GOT3 (cell line): Measurements from ENCODE around the gene BPIFB2.
"Not testable (repeated sequence)": the region's sequence is repeated elsewhere in the genome, so short reads cannot be mapped to it uniquely, and the experiment has no call there.

Source experiments
- DNase-seq: peaks from one replicate; lab custom pipeline; 2025; ENCODE audit warnings: mixed read lengths; lab: John Stamatoyannopoulos, UW

The BPIFB2 gene

DNA sequence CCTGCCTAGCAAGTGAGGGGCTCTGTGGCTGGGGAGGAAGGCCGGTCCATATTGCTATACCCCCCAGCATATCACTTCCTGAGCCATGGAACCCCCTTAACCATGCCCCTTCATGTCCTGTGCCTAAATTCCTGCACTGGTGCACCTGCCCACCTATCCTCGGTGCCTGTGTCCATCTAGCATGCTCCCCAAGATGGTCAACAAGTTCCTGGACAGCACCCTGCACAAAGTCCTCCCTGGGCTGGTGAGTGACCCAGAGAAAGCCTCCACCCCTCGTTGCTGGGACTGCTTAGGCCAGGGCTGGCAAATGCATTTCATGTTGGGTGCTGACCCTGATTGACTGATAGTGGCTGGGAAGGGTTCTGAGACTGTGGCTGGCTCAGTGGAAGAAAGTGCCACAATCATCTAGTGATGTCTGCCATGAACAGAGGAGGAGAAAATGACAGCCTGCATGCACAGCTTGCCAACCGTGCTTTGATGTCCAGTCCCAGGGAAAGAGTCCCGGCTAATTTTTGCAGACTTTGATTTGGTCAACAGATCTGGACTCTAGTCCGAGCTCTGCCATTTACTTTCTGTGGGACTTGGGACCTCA, 27.5 kb downstream of the BPIFB2 start:
- DNase-seq: no peak

DNA sequence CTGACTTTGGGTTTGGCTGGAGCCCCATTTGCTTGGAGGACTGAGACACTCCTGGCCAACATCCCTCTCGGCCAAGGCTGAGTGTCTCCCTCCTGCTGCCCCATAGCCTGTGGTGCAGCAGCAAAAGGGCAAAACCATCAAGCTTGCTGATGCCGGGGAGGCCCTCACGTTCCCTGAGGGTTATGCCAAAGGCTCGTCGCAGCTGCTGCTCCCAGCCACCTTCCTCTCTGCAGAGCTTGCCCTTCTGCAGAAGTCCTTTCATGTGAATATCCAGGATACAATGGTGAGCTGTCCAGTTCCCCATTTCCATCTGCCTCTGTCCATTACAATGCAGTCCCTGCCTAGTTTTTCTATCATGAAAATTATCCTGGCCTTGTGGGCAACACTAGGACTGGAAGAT, 30.0 kb downstream of the BPIFB2 start:
- DNase-seq: no peak

DNA sequence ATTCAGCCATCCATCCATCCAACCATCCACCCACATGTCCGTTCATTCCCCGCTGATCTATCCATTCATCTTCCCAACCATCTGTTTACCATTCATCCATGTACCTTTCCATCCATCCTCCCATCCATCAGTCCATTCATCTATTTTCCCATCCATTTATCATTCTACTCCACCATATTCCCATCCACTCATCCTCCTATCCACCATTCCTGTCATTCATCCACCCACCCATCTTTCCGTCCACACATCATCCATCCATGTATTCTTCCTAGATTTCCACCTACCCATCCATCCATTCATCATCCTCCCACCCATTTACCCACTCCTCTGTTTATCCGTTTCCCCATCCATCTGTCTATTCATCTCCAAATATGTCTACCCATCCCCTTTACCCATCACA, 30.7 kb downstream of the BPIFB2 start:
- no peak for DNase-seq

DNA sequence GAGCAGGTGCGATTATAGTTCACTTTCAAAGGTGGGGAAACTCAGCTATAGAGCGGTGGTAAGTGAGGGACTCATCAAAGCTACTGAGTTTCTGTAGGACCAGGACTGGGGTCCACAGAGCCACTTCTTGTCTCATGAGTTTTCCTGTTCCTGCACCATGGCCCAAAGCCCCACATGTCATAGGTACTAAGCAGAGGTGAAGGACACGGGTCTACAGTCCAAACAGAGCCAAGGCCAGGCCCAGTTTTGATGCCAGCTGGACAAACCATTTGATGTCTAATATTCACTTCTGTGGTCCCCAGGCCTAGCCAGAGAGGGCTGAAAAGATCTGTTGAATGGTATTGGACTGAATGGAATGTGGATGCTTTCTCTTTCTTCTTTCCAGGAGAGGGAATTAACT, 34.9 kb downstream of the BPIFB2 start:
- DNase-seq: no peak

DNA sequence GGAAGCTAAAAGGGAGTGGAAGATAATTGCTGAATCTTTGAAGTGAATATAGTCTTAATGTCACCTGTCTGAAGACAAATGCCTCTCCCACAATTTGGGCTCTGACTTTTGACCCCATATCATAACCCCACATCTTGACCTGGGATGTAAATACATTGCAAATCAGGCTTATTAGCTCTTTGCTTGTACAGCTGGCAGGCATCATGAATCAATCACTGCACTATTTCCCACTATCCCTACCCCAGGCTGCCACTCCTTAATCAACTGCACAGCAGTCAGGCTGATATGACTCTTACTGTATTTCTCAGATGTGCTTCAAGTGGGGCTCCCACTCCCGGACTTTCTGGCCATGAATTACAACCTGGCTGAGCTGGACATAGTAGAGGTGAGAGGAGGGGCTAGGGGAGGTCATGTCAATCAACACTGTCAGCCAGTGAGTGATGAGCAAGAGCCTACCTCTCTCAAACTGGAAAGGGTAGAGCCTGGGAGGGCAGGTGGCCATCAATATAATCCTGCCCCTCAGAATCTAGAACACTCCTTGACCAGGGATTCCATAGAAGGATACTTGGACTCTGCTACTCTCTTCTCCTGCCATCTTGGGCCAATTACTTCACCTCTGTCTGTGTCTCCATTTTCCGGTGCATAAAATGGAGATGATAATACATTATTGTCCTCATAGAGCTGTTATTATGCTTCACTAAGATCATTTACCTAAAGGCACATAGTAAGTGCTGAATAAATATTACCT, 35.7 kb downstream of the BPIFB2 start:
- no peak for DNase-seq

- DNase-seq: no peak
Observed at GRCh38 chr20:33043731-33044181, 36.3 kb downstream of the BPIFB2 start.

- DNase-seq: not testable (repeated sequence)
Observed at GRCh38 chr20:33045129-33045721, 37.7 kb downstream of the BPIFB2 start.

- no peak for DNase-seq
Observed at GRCh38 chr20:33046412-33046811, 38.9 kb downstream of the BPIFB2 start.

DNA sequence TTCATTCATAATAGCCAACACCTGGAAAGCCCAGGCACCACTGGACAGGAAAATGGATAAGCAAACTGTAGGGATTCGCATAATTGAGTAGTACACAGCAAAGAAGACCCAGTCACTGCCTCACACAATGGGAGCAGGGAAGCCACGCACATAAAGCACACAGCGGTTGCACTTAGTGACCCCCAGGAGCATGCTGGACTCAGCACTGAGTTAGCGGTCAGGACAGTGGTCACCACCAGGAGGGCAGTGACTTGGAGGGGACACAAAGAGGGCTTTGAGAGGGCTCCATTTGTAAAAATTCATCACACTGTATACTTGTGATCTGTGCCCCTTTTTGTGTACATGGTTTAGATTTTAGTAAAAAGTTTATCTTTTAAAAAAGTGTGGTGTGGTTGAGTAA, 43.8 kb downstream of the BPIFB2 start:
- no peak for DNase-seq

GRCh38 chr20:33053291-33054106, 46.0 kb downstream of the BPIFB2 start, which contains the start of gene BPIFB3:
Gene BPIFB3, plus strand, starts transcription at chr20:33053903. Its CDS starts 1,533 bp downstream, at chr20:33055436.
- no peak for DNase-seq

GRCh38 chr20:33054381-33054780, 46.9 kb downstream of the BPIFB2 start:
- DNase-seq: no peak

GRCh38 chr20:33054791-33055190, 47.3 kb downstream of the BPIFB2 start:
- DNase-seq: no peak

DNA sequence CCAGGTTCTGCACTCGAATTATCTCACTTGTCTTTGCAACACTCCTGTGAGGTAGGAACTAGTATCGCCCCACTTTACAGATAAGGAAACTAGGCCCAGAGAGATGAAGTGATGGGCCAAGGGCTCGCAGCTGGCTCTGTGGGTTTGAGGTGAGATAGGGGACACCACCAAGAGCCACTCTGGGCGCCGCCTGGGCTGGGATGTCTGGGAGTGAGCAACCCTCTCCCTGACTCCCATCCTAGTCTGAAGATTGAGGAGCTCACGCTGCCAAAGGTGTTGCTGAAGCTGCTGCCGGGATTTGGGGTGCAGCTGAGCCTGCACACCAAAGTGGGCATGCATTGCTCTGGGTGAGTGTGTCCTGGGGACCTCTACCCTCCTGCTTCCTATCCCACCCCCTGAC, 51.6 kb downstream of the BPIFB2 start:
- no peak for DNase-seq

DNA sequence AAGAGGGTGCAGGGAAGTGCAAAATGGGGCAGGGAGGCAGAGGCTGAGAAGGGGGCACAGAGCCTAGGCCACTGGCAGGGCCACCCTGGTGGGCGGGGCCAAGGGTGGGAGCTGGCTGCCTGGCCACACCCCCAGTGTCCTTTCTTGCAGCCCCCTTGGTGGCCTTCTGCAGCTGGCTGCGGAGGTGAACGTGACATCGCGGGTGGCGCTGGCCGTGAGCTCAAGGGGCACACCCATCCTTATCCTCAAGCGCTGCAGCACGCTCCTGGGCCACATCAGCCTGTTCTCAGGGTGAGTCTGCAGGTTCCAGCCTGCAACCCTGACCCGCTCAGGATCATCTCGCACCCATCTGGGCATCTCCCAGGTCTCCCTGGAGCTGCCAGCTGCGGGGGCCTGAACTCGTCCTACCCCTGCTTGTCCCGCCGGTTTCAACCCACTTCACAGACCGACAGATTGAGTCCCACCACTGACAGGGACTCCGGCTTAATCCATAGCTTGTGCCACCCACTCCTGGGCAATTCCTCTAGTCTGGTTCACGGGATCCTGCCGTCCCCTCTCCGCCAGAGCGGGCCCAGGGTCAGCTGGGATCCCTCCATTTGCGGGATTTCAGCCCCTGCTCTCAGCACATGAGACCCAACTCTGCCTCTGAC, 52.4 kb downstream of the BPIFB2 start:
- DNase-seq: no peak

DNA sequence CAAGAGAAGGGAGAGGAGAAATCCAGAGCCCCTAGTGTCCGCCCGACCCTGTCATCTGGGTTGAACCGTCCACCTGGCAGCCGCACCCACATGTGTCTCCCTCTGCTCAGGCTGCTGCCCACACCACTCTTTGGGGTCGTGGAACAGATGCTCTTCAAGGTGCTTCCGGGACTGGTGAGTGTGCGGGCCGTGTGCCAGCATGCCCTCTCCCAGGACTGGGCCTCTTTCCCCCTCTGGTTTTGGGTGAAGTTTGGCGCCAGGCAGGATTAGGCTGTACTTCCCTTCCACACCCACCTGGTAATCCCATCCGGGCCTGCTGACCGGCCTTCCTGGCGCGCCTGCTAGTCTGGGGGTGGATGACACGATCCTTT, 54.1 kb downstream of the BPIFB2 start:
- DNase-seq: no peak

- no peak for DNase-seq
Observed at GRCh38 chr20:33062105-33062824, 54.8 kb downstream of the BPIFB2 start.

- DNase-seq: no peak
Observed at GRCh38 chr20:33062825-33063149, 55.3 kb downstream of the BPIFB2 start.

GRCh38 chr20:33063271-33063670, 55.8 kb downstream of the BPIFB2 start:
- no peak for DNase-seq

GRCh38 chr20:33064572-33065287, 57.2 kb downstream of the BPIFB2 start:
- DNase-seq: no peak

DNA sequence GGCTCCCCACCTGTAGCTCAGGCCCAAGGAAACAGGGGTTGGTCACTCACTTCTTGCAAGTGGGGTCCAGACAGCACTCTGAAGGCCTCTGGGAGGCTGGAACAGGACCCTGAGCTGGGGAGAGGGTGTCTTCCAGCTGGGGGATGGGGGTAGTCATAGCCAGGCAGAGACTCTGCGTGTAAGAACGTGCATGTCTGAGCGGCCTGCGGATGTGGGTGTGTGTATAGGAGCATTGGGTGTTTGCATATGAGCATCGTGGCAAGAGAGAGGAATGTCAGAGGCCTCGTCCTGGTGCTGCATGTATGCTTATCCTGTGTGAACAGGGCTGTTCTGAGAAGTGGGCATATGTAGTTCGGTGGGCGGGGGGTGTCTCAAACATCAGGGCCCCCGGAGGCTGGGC, 58.3 kb downstream of the BPIFB2 start:
- no peak for DNase-seq

DNA sequence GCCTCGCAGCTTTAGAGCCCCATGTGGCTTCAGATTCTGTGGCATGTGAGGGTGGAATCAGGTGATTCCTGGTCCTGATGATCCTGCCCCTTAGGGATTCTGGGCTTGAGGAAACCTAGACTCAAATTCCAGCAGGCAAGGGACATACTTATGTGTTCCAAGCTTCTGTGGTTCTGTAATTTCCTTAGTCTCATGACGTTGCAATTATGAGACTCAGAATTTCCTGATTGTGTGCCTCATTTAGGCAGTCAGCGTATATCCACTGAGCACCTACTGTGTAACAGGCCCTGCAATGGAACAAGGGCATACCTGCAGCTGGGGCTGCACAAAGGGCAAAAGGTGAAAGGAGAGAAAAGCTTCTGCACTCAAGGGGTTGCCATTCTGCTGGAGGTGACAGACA, 60.3 kb downstream of the BPIFB2 start:
- DNase-seq: no peak
